GM23248 (cell line): ENCODE measurements around the gene IRAK1. TPM values are rescaled to one million over a fixed set of nuclear protein-coding genes. Genes with fewer than 3 reads are reported as not detected.

ENCODE experiments used
- DNase-seq: peaks from one replicate; pipeline ENCODE4 v3.0.0-alpha.2; 2015
- H2AFZ ChIP-seq: fragments of 200-600 bp; sonication (generic); 2 replicates; pipeline ENCODE4 v1.6.1; 2016; ENCODE audit warnings: antibody characterized with exemption
- H3F3A ChIP-seq: fragments of 200-600 bp; sonication (generic); 2 replicates; pipeline ENCODE4 v1.6.1; 2016; ENCODE audit warnings: mild to moderate bottlenecking, antibody characterized with exemption, mixed run types; ENCODE audit not compliant: insufficient read depth
- H3K27ac ChIP-seq: fragments of 200-600 bp; sonication (generic); 2 replicates; pipeline ENCODE4 v1.5.1; 2016; ENCODE audit warnings: mild to moderate bottlenecking
- H3K27me3 ChIP-seq: fragments of 200-600 bp; sonication (generic); replicated peaks from 2 replicates; pipeline ENCODE4 v1.6.1; 2016; ENCODE audit warnings: mild to moderate bottlenecking; ENCODE audit not compliant: insufficient read depth
- H3K36me3 ChIP-seq: fragments of 200-600 bp; sonication (generic); 2 replicates; pipeline ENCODE4 v1.6.1; 2016; ENCODE audit warnings: low read depth, mild to moderate bottlenecking
- H3K4me1 ChIP-seq: fragments of 200-600 bp; sonication (generic); 2 replicates; pipeline ENCODE4 v1.6.1; 2016; ENCODE audit warnings: mild to moderate bottlenecking; ENCODE audit not compliant: insufficient read depth
- H3K4me2 ChIP-seq: fragments of 200-600 bp; sonication (generic); one replicate; pipeline ENCODE4 v1.6.1; 2016; ENCODE audit warnings: mild to moderate bottlenecking; ENCODE audit not compliant: unreplicated experiment
- H3K4me3 ChIP-seq: fragments of 200-600 bp; sonication (generic); 2 replicates; pipeline ENCODE4 v1.5.1; 2016; ENCODE audit warnings: mild to moderate bottlenecking
- H3K79me2 ChIP-seq: fragments of 200-600 bp; sonication (generic); 2 replicates; pipeline ENCODE4 v1.6.1; 2016; ENCODE audit warnings: mild to moderate bottlenecking; ENCODE audit not compliant: insufficient read depth
- H3K9ac ChIP-seq: fragments of 200-600 bp; sonication (generic); 2 replicates; pipeline ENCODE4 v1.6.1; 2016; ENCODE audit warnings: mild to moderate bottlenecking
- H3K9me2 ChIP-seq: fragments of 200-600 bp; sonication (generic); 2 replicates; pipeline ENCODE4 v1.6.1; 2016; ENCODE audit warnings: mixed run types, mild to moderate bottlenecking, moderate library complexity; ENCODE audit not compliant: insufficient read depth
- H3K9me3 ChIP-seq: fragments of 200-600 bp; sonication (generic); one replicate; pipeline ENCODE4 v1.6.1; 2017; ENCODE audit warnings: low read depth
- H4K20me1 ChIP-seq: fragments of 200-600 bp; sonication (generic); 2 replicates; pipeline ENCODE4 v1.6.0; 2016; ENCODE audit not compliant: insufficient read depth
- EZH2 ChIP-seq: fragments of 200-600 bp; sonication (generic); IDR thresholded peaks from 2 replicates; pipeline ENCODE4 v1.6.1; 2018; ENCODE audit warnings: antibody characterized with exemption, mild to moderate bottlenecking; ENCODE audit not compliant: insufficient read depth, poor library complexity, severe bottlenecking
- EZH2phosphoT487 ChIP-seq: fragments of 200-600 bp; sonication (generic); IDR thresholded peaks from 2 replicates; pipeline ENCODE4 v1.6.1; 2018; ENCODE audit warnings: antibody characterized with exemption, moderate library complexity, mild to moderate bottlenecking, low read depth; ENCODE audit not compliant: insufficient read depth
- WGBS, 2 experiments: methylation state at CpG; one replicate each; pipeline ENCODE4 v1.1.6; 2015 to 2017; ENCODE audit warnings: low lambda C conversion rate in 2 of 2, low coverage in 1 of 2; ENCODE audit errors: missing lambda C conversion rate in 2 of 2; 5-methylcytosine and 5-hydroxymethylcytosine counted together
- in situ Hi-C: fragments of 300-500 bp; cut with MboI; formaldehyde crosslinking; loops from 2 replicates; pipeline ENCODE4 v1.15.0; 2020
- polyA plus RNA-seq: library from polyadenylated mRNA; unstranded; fragments of >200 nt; fragmentation: Nextera tagmentation; extraction: Ambion mirVana; gene quantifications from 2 replicates; pipeline ENCODE4 v1.2.1, GENCODE V29; 2016
- total RNA-seq: library from RNA; depleted of rRNA; stranded (reverse); fragments of >200 nt; shearing (Covaris generic); gene quantifications from 2 replicates; pipeline ENCODE4 v1.2.3, GENCODE V29; 2014

IRAK1 gene
- total and polyA plus RNA-seq, 2 experiments from 2014 or later = 54.7 to 58.7 TPM

GRCh38 chrX:154004315-154004714, 15.4 kb downstream of the IRAK1 start:
- no peak for TF ChIP-seq EZH2
- no peak for TF ChIP-seq EZH2phosphoT487
- Histone ChIP-seq H3K4me1 (peaks cover 10% of the 10 kb centered on the region), H3K27me3 (no peaks in the 10 kb centered on the region), H3K9me3 (no peaks in the 10 kb centered on the region), H3K27ac (no peak overlapping the region), H4K20me1 (no peaks in the 10 kb centered on the region), H3K4me2 (no peak overlapping the region), H3F3A (no peaks in the 10 kb centered on the region), H3K4me3 (no peak overlapping the region), H3K79me2 (no peaks in the 10 kb centered on the region), H3K9me2 (no peaks in the 10 kb centered on the region), H3K9ac (no peak overlapping the region), H3K36me3 (no peaks in the 10 kb centered on the region), H2AFZ (no peak overlapping the region)
- WGBS, 2 experiments = 52 to 56% methylated on average over 5 to 11 of the region's 11 CpGs
- DNase-seq = no peak
- in situ Hi-C loops = no loop called here

DNA sequence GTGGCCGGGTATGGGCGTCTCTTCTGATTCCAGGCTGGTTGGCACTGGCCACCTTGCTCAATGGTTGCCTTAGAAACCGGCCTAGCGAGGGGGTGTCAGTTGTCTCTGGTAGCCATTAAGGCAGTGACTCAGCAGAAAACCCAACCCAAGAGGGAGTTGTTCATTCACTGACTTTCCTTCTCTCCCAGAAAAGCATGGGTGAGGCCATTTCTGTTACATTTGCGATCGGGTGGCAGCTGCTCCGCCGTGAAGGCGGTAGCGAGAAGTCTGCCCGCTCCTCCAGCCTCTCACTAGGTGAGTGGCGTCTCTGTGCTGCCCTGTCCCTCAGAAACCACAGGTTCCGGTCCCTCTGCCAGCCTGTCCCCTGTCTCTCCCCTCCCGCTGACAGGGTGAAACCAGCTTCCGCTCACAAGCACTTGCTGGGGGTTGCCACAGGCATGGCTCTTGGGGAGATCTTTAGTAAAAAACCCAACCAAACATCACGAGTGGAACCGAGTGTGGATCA, 17.4 kb downstream of the IRAK1 start:
- H3K9ac ChIP-seq = peak overlapping the region; percentile 73

GRCh38 chrX:154000051-154000450, 19.7 kb downstream of the IRAK1 start:
- H3K4me1 ChIP-seq = peaks cover 10% of the 10 kb centered on the region
- in situ Hi-C loops = no loop called here
- no peaks in the 10 kb centered on the region for H3K27me3 ChIP-seq
- H3K9me2 ChIP-seq = no peaks in the 10 kb centered on the region
- H3F3A ChIP-seq = no peaks in the 10 kb centered on the region
- peak overlapping the region; percentile 40; the same call in 1 of the 2 replicates for H3K4me3 ChIP-seq
- no peaks in the 10 kb centered on the region for H3K79me2 ChIP-seq
- H3K36me3 ChIP-seq = no peaks in the 10 kb centered on the region
- H3K9me3 ChIP-seq = no peaks in the 10 kb centered on the region
- TF ChIP-seq EZH2 (no peak), EZH2phosphoT487 (no peak)
- H3K27ac ChIP-seq = no peak overlapping the region
- peak overlapping the region; percentile 28 for H3K4me2 ChIP-seq
- peak overlapping the region; percentile 56 for H2AFZ ChIP-seq
- 11 to 15% methylated on average over 5 of the region's 5 CpGs for WGBS, 2 experiments
- H4K20me1 ChIP-seq = no peaks in the 10 kb centered on the region
- no peak for DNase-seq
- H3K9ac ChIP-seq = peak overlapping the region; percentile 26

More for the DNA sequence above, 17.4 kb downstream of the IRAK1 start:
- H3K27me3 ChIP-seq = no peaks in the 10 kb centered on the region
- TF ChIP-seq EZH2 (no peak), EZH2phosphoT487 (no peak)
- no peaks in the 10 kb centered on the region for H3K9me2 ChIP-seq
- no peaks in the 10 kb centered on the region for H3K36me3 ChIP-seq
- peak overlapping the region; percentile 37; the same call in 1 of the 2 replicates for H3K4me3 ChIP-seq
- no peaks in the 10 kb centered on the region for H3K79me2 ChIP-seq
- peak overlapping the region; percentile 68 for H3K4me2 ChIP-seq
- peak overlapping the region; percentile 76 for H3K27ac ChIP-seq
- H3K4me1 ChIP-seq = peaks cover 10% of the 10 kb centered on the region
- in situ Hi-C loops = no loop called here
- peak overlapping the region; percentile 70 for H2AFZ ChIP-seq
- WGBS, 2 experiments = 18% methylated on average over 17 of the region's 17 CpGs
- no peaks in the 10 kb centered on the region for H4K20me1 ChIP-seq
- H3F3A ChIP-seq = no peaks in the 10 kb centered on the region
- no peaks in the 10 kb centered on the region for H3K9me3 ChIP-seq
- DNase-seq = peak; percentile 92

GRCh38 chrX:153999359-154000037, 20.2 kb downstream of the IRAK1 start:
- TF ChIP-seq EZH2 (no peak), EZH2phosphoT487 (no peak)
- Histone ChIP-seq H4K20me1 (no peaks in the 10 kb centered on the region), H3K4me2 (peak overlapping the region; percentile 28), H3K4me1 (peaks cover 10% of the 10 kb centered on the region), H2AFZ (peak overlapping the region; percentile 56), H3K36me3 (no peaks in the 10 kb centered on the region), H3K4me3 (peak overlapping the region; percentile 40; the same call in 1 of the 2 replicates), H3K27me3 (no peaks in the 10 kb centered on the region), H3K27ac (no peak overlapping the region), H3K79me2 (no peaks in the 10 kb centered on the region), H3K9me3 (no peaks in the 10 kb centered on the region), H3K9ac (peak overlapping the region; percentile 26), H3F3A (no peaks in the 10 kb centered on the region), H3K9me2 (no peaks in the 10 kb centered on the region)
- WGBS, 2 experiments = 39 to 61% methylated on average over 4 to 15 of the region's 19 CpGs
- DNase-seq = no peak
- in situ Hi-C loops = no loop called here
